ENCODE results near the gene SEMA3D. TPM values are rescaled to one million over a fixed set of nuclear protein-coding genes. Genes with fewer than 3 reads are reported as not detected.

SEMA3D gene
- total and polyA plus RNA-seq, 9 of the 15 experiments (the other 6 are each of a cell fraction or from before 2014, with no cell fraction given) = 0.01 to 0.10 (median 0.04) TPM; not detected in 1

GRCh38 chr7:84982199-84982598 lies 204.7 kb downstream of the SEMA3D start:
- H3K4me3 ChIP-seq = no peak overlapping the region
- H3K9me3 ChIP-seq (replicated peaks; ENCODE audit: control insufficient read depth, insufficient read depth, low read depth, low read length) = no peaks in the 10 kb centered on the region
- no peaks in the 10 kb centered on the region; a peak in 1 of 5 replicates for H3K27me3 ChIP-seq (ENCODE audit: control insufficient read depth in 2 of 2, insufficient read depth in 2 of 2, low read length in 2 of 2)
- ChIA-PET CTCF (ENCODE audit: low intra/inter-chr PET ratio) (no interaction called here), POLR2A (no interaction called here)
- FAIRE-seq (no peak), DNase-seq (ENCODE audit: extremely low read depth in 1 of 4, low spot score in 3 of 4) (no peak), ATAC-seq (no peak)
- intact Hi-C loops (cut with micrococcal nuclease) = no loop called here
- no peak overlapping the region for H2AFZ ChIP-seq (ENCODE audit: low read depth, low read length)
- H3K36me3 ChIP-seq (ENCODE audit: control insufficient read depth, insufficient read depth, low read length) = no peaks in the 10 kb centered on the region
- BruUV-seq (replicated peaks) = no TSS peak
- H3K4me1 ChIP-seq (replicated peaks in 1 of 2; ENCODE audit: control insufficient read depth in 2 of 2, insufficient read depth in 2 of 2, low read length in 2 of 2) = no peaks in the 10 kb centered on the region
- no peak overlapping the region for H3K4me2 ChIP-seq (ENCODE audit: insufficient read depth, low read length)
- H4K20me1 ChIP-seq (replicated peaks; ENCODE audit: control insufficient read depth, insufficient read depth, low read length) = no peaks in the 10 kb centered on the region
- in situ Hi-C loops (cut with MboI) = no loop called here
- H3K9ac ChIP-seq (ENCODE audit: insufficient read depth in 1 of 2, low read depth in 2 of 2, low read length in 2 of 2) = no peak overlapping the region
- no peak overlapping the region for H3K27ac ChIP-seq (ENCODE audit: extremely low read depth, low read depth, low read length)
- H3K9me1 ChIP-seq (ENCODE audit: control insufficient read depth, insufficient read depth, low read length) = no peaks in the 10 kb centered on the region
- no peaks in the 10 kb centered on the region for H3K79me2 ChIP-seq (ENCODE audit: control insufficient read depth, insufficient read depth, low read length)
- TF ChIP-seq TSC22D4 (tag; IDR thresholded peaks at IDR 0.05) = no peak
- no peak for TF ChIP-seq BRCA1 (IDR thresholded peaks at IDR 0.05)
- TF ChIP-seq BRCA1 (CRISPR knock-in tag; IDR thresholded peaks at IDR 0.05) = no peak
- no peak for TF ChIP-seq PCBP2 (IDR thresholded peaks at IDR 0.05; ENCODE audit: low read depth, low read length, poor library complexity, severe bottlenecking)
- no peak for TF ChIP-seq SMAD2 (IDR thresholded peaks at IDR 0.05; ENCODE audit: low read depth, low read length)
- no peak for TF ChIP-seq XRCC3 (IDR thresholded peaks at IDR 0.05)
- TF ChIP-seq ZNF407 (IDR thresholded peaks at IDR 0.05; ENCODE audit: low read depth) = no peak
- TF ChIP-seq SPI1 (IDR thresholded peaks at IDR 0.05; ENCODE audit: borderline replicate concordance, low read depth, low read length) = no peak
- TF ChIP-seq ZC3H4 (CRISPR knock-in tag; IDR thresholded peaks at IDR 0.05; ENCODE audit: borderline replicate concordance) = no peak
- TF ChIP-seq E2F6 (IDR thresholded peaks at IDR 0.05; ENCODE audit: borderline replicate concordance in 1 of 2, extremely low read depth in 1 of 2, insufficient read depth in 1 of 2, insufficient read length in 1 of 2, low read depth in 1 of 2, low read length in 1 of 2, poor library complexity in 1 of 2, severe bottlenecking in 1 of 2) = no peak
- TF ChIP-seq MAFF (IDR thresholded peaks at IDR 0.05; ENCODE audit: low read length) = no peak
- TF ChIP-seq SIRT6 (IDR thresholded peaks at IDR 0.05; ENCODE audit: low read depth, low read length) = no peak
- no peak for TF ChIP-seq ZBTB26 (CRISPR knock-in tag; IDR thresholded peaks at IDR 0.05)
- TF ChIP-seq TCFL5 (CRISPR knock-in tag; conservative IDR thresholded peaks at IDR 0.05) = no peak

All from K562 (cell line).